A549 (cell line): ENCODE results near the gene OBSCN.

Experiments
- CEBPB ChIP-seq, 2 experiments: fragments of >200 bp in 1 of 2; sonication (Bioruptor Twin) in 1 of 2; formaldehyde crosslinking in 1 of 2; IDR thresholded peaks; 2 replicates each; pipeline ENCODE4 v1.6.1; 2012 to 2016
- HOXA7 ChIP-seq: fragments of 250-450 bp; sonication (Bioruptor Pico); IDR thresholded peaks from 2 replicates; pipeline ENCODE4 v1.5.0; 2020; ENCODE audit warnings: mild to moderate bottlenecking, moderate library complexity
- RCOR1 ChIP-seq: fragments of 150-350 bp; IDR thresholded peaks from 2 replicates; pipeline ENCODE4 v1.6.1; 2014; ENCODE audit warnings: antibody characterized with exemption, low read length, low read depth
- TF ChIP-seq, protein P1 (sequence below): fragments of >200 bp; sonication (Bioruptor Twin); formaldehyde crosslinking; IDR thresholded peaks from 3 replicates; pipeline ENCODE4 v1.5.1; 2016
- TF ChIP-seq, protein P2 (sequence below): fragments of 200-600 bp; sonication (generic); IDR thresholded peaks from 2 replicates; pipeline ENCODE4 v1.6.1; 2016; ENCODE audit warnings: antibody characterized with exemption, mild to moderate bottlenecking, moderate library complexity

DNA sequence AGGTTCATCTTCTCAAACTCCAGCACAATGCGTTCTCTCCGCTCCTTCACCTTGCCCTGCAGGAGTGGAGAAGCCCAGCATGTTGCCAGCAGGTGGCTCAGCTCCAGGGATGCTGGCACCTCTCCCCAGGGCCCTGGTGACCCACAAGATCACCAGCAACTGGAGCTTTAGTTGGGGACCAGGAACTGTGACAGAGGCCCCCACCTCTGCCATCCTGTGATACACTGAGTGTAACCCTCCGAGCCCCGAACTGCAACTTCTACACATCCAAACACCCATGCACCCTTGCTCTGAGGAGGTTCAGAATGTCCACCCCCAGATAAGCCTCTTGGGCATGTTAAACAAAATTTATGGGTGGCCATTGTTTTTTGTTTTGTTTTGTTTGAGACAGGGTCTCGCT is 203.3 kb downstream of the OBSCN start:
- TF ChIP-seq, protein P1, sequence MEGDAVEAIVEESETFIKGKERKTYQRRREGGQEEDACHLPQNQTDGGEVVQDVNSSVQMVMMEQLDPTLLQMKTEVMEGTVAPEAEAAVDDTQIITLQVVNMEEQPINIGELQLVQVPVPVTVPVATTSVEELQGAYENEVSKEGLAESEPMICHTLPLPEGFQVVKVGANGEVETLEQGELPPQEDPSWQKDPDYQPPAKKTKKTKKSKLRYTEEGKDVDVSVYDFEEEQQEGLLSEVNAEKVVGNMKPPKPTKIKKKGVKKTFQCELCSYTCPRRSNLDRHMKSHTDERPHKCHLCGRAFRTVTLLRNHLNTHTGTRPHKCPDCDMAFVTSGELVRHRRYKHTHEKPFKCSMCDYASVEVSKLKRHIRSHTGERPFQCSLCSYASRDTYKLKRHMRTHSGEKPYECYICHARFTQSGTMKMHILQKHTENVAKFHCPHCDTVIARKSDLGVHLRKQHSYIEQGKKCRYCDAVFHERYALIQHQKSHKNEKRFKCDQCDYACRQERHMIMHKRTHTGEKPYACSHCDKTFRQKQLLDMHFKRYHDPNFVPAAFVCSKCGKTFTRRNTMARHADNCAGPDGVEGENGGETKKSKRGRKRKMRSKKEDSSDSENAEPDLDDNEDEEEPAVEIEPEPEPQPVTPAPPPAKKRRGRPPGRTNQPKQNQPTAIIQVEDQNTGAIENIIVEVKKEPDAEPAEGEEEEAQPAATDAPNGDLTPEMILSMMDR: no peak
- TF ChIP-seq, protein P2, sequence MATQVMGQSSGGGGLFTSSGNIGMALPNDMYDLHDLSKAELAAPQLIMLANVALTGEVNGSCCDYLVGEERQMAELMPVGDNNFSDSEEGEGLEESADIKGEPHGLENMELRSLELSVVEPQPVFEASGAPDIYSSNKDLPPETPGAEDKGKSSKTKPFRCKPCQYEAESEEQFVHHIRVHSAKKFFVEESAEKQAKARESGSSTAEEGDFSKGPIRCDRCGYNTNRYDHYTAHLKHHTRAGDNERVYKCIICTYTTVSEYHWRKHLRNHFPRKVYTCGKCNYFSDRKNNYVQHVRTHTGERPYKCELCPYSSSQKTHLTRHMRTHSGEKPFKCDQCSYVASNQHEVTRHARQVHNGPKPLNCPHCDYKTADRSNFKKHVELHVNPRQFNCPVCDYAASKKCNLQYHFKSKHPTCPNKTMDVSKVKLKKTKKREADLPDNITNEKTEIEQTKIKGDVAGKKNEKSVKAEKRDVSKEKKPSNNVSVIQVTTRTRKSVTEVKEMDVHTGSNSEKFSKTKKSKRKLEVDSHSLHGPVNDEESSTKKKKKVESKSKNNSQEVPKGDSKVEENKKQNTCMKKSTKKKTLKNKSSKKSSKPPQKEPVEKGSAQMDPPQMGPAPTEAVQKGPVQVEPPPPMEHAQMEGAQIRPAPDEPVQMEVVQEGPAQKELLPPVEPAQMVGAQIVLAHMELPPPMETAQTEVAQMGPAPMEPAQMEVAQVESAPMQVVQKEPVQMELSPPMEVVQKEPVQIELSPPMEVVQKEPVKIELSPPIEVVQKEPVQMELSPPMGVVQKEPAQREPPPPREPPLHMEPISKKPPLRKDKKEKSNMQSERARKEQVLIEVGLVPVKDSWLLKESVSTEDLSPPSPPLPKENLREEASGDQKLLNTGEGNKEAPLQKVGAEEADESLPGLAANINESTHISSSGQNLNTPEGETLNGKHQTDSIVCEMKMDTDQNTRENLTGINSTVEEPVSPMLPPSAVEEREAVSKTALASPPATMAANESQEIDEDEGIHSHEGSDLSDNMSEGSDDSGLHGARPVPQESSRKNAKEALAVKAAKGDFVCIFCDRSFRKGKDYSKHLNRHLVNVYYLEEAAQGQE: no peak
- TF ChIP-seq RCOR1 (no peak), HOXA7 (CRISPR knock-in tag) (no peak), CEBPB (IDR thresholded peaks at IDR 0.05) (no peak)
